ENCODE measurements around the gene ANKRD13B.

GRCh38 chr17:29595107-29595942, 2.4 kb downstream of the ANKRD13B start:
- TF ChIP-seq CTCF (IDR thresholded peaks at IDR 0.05): no peak
- no peak for TF ChIP-seq POLR2A (IDR thresholded peaks at IDR 0.05)
